A549 treated with AZD9567 at 1 μM for 4 hours (cell line): ENCODE results near the gene IRX2. TPM values are rescaled to one million over a fixed set of nuclear protein-coding genes. Genes with fewer than 3 reads are reported as not detected.

Experiments
- total RNA-seq: library from RNA; stranded (reverse); fragments of 200-300 nt; extraction: Qiagen RNA extraction; gene quantifications from 5 replicates; pipeline ENCODE4 v1.2.3, GENCODE V29; 2022; ENCODE audit not compliant: insufficient read depth

Gene IRX2
- 2.0 to 2.6 TPM (median 2.4 TPM) in 5 replicates for total RNA-seq

DNA sequence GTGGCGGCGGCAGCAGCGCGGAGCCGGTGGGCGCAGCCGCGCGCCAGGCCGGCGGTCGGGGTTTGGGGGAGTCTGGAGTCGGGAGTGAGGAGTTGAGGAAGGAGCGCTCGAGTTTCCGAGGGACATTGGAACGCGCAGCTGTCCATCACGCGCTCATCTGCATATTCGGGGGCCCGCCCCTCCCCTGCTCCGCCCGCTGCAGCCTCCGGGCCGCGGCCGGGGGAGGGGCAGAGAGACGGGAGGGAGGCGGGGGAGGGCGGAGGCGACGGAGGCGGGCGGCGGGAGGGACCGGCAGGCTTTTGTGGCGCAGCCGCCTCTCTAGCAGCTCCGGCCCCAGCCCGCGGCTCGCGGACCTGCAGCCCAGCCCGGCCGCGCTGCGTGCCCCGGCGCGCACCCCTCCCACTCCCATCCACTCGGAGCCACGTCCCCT lies at the start of gene IRX2:
Gene IRX2, minus strand, starts transcription at position 86 of the 430 bp plus-strand sequence. CDS start 264 bp downstream, outside the sequence.

